Effector CD4-positive, alpha-beta T cell (primary cell): ENCODE data around the gene SLC23A3. TPM values are rescaled to one million over a fixed set of nuclear protein-coding genes. Genes with fewer than 3 reads are reported as not detected.

ENCODE experiments used
- DNase-seq: peaks from one replicate; pipeline ENCODE4 v3.0.0-alpha.2; 2020
- total RNA-seq: gene quantifications from one replicate; lab custom pipeline; 2026; lab: John Stamatoyannopoulos, UW

Gene SLC23A3, protein sequence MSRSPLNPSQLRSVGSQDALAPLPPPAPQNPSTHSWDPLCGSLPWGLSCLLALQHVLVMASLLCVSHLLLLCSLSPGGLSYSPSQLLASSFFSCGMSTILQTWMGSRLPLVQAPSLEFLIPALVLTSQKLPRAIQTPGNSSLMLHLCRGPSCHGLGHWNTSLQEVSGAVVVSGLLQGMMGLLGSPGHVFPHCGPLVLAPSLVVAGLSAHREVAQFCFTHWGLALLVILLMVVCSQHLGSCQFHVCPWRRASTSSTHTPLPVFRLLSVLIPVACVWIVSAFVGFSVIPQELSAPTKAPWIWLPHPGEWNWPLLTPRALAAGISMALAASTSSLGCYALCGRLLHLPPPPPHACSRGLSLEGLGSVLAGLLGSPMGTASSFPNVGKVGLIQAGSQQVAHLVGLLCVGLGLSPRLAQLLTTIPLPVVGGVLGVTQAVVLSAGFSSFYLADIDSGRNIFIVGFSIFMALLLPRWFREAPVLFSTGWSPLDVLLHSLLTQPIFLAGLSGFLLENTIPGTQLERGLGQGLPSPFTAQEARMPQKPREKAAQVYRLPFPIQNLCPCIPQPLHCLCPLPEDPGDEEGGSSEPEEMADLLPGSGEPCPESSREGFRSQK
- not detected for total RNA-seq

DNA sequence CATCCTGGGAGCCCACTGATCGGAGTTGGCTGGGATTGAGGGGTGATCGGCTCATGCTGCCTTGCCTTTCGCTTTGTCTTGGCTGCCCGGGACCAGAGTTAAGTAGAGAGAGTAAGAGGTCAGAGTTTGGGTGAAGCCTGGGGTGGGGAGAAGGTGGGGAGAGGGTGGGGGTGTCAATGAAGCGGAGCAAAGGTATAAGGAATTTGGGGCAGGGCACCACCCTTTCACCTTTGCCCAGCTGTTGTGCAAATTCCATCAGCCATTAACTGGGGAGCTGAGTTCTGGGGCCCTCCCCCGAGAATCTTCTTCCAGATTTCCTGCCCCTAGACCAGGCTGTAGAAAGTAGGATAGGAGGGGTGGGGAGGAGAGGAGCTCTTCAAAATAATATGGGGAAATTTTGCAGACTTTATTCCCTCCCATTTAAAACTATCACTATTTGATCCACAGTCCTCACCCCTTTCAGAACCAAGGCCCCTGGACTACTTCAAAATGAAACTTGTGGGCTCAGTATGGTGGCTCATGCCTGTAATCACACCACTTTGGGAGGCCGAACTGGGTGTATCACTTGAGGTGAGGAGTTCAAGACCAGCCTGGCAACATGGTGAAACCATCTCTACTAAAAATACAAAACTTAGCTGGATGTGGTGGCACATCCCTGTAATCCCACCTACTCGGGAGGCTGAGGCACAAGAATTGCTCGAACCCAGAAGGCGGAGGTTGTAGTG lies at the start of gene SLC23A3:
SLC23A3 (minus strand) TSS at position 100 of the 725 bp plus-strand sequence; CDS start at position 55, 45 bp downstream.
- DNase-seq = no peak

DNA sequence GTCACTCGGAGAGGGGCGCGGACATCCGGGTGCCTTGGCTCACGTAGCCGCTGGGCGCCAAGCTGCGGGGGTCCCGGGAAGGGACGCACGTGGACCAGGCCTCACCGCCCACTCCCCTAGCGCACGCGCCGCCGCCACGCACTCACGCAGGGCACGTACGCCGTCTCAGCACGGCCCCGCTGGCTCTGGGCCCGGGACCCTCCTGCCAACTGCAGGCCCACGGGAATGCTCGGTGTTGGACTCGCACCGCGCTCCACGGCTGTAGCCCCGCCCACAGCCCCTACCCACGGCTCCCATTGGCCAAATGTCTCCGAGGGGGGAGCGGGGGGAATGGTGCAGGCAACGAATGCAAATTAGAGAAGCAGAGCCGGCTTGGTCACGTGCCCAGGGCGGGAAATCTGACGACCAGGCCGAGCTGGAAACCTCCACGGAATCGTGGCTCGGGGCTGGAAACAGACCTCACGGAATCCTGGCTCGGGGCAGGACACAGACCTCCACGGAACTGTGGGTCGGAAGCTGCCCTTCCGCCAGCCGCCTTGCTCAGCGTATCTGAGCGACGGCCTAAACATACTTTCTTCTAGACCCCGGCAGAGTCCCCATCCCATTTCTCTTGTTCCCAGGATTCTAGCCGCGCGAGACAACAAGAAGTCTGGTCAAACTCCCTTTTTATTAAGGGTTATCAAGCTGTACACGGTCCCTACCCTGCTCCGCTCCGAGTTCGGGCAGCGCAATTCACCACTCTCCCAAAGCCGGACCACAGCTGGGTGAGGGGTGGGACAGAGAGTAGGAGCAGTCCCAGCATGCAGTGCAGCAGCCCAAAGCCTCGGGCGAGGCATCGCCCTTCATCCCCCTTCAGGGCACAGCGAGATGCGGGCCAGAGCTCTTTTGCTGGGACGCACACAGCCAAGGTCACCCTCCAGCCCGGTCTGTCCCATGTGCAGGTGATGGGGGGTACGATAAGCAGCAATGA lies 49.2 kb upstream of the SLC23A3 start, which contains the start of gene ABCB6:
ABCB6 (minus strand) TSS at position 227 of the 970 bp plus-strand sequence. CDS start 285 bp downstream, outside the sequence.
- peak; percentile 89 for DNase-seq

DNA sequence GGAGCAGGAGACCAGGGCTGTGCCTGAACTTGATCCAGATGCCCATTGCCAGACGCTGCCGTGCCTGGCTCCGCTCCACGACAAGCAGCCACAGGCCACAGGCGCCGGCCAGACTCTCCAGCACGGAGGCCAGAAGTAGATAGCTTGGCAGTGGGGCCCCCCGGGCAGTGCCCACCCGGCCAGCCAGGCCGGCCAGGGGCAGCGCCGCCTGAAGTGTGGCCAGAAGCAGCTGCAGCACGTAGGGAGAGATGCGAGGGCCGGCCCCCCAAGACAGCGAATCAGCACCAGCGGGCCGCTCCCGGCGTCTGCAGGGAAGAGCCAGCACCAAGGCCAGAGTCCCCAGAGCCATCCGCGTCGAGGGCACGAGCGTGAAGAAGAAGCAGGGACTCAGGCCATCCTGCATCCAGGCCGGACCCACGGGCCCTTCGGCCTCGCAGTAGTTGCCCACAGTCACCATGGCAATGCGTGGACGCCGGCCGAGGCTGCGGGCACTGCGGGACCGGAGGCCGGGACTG lies 48.4 kb upstream of the SLC23A3 start:
- peak; percentile 17 for DNase-seq

DNA sequence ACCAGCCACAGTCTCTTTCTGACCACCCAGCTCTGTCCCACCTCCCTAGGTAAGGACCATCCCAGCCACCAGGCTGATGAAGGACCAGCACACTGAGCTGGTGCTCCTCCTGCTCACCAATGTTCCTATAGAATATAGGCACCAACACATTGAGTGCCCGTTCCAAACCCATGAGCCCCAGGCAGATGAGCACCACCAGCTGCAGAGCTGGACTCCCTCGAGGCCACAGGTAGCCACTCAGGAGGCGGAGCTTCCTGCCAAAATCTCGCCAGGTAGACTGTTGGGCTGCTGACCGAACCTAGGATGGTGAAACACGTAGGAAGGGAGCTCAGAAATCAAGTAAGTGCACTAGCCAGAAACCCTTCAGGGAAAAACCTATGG lies 46.7 kb upstream of the SLC23A3 start:
- no peak for DNase-seq

DNA sequence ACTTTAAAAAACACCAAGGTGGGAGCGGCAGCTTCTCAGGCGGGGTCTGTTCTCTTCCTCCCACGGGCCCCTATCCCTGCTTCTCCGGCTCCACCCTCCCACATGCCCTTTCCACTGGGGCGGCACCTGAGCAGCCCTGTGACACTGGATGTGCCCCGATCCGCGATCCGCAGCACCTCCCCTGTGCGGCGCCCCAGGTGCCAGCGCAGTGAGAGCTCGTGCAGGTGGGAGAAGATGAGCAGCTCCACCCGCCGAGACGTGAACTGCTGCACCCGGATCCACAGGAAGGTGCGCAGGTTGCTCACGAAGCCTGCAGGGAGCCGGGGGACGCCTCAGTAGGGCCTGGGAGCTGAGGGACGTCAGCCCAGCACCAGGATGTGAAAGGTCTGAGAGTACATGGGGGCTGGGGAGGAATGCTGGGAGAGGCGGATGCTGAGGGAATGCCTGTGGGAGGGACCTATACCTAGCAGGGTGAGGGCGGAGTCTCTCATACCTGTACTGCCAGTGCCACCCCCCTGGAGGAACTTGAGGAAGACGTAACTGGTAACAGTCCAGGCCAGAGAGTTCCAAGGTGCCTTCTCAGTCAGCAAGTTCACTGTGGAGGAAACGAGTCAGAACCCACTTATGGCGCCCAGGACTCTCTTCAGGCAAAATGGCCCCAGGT lies 46.2 kb upstream of the SLC23A3 start:
- DNase-seq = no peak

DNA sequence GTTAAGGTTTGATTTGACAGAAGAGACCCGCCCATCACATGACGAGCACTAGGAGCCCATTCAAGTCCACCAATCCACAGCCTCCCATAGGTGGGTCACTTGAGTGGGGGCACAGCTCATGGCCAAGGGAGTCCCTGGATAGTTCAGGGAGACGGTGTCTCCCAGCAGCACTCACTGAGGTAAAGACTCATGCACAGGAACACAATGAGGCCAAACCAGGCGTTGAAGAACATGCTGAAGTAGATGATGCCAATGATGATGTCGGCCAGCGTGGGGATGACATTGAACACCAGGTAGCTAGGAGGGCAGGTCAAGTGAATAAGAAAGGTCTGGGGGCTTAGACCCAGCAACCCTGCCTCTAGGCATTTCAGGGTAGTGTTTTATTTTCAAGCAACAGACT lies 45.0 kb upstream of the SLC23A3 start:
- no peak for DNase-seq

DNA sequence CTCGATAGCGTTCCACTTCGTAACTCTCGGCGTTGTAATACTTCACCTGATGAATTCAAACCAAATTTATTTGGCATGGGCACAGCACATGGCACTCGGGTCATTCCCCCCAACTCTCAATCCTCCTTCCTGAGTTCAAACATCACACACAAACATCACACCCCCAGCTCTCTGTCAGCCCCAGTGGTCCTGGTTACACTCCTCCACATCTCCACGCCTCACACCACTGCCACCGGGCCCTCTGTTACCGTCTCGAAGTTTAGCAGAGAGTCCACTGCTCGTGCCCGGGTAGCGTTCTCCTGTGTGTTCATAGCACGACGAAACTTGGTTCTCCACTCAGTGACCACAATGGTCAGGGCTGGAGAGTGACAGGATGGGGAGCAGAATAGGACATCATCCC lies 44.3 kb upstream of the SLC23A3 start:
- DNase-seq = no peak

DNA sequence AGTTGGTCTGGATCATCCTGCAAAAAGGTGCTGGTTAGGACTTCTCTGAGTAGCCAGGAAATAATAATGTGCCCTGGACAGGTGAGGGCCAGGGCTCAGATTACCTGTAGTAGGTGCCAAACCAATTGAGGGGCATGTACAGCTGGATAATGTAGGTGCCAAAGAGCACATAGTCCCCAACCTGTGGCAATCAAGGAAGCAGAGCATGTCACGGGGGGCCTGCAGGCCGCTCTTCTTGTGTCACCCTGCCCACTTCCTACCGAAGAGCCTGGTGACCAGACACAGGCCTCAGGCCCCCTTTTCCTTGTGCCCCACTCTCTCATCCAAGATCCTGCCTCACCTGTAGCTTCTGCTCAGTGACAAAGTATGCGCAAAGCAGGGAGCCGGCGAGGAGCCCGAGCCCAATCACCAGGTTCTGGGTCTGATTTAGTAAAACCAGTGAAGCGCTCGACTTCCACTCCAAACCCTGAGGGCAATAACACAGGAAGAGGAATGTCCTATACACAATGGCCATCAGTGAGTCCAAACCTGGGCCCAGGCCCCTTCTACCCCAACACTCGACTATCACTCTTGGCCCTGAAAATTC lies 43.8 kb upstream of the SLC23A3 start:
- no peak for DNase-seq

DNA sequence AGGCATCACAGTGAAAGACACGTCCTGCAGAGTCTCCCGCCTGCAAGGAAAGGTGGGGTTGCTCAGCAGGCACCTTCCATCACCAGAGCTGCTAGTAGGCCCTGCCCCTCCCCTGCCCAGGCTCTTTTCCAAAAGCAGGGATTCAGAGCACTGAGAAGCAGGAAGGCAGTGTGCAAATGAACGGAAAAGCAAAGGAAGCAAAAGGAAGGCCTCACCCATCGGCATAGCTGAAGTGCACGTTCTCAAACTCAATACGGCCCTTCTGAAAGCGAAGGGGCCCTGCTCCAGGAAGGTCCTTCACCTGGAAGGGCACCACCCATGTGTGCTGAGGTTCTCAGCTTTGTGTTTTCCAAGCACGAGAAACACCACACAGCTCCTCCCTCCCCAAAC lies 43.2 kb upstream of the SLC23A3 start:
- DNase-seq = no peak

DNA sequence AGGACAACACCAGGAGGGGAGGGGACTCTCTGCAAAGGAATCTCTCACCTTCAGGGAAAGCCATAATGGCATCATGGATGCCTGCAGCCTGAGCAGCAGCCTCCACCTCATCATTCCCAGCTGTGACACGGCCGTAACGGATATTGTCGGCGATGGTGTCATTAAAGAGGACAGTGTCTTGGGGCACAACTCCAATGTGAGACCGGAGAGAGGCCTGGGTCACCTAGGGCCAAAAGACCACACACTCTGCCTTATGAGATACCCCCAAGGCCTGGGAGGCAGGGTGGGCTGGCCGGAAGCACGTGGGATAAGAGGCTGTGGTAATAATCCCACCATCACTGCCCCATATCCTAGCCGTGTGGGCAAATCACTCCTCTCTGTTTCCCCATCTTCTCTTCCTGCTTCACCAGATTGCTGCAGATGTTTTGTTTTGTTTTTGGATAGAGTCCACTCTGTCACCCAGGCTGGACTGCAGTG lies 41.1 kb upstream of the SLC23A3 start:
- no peak for DNase-seq

DNA sequence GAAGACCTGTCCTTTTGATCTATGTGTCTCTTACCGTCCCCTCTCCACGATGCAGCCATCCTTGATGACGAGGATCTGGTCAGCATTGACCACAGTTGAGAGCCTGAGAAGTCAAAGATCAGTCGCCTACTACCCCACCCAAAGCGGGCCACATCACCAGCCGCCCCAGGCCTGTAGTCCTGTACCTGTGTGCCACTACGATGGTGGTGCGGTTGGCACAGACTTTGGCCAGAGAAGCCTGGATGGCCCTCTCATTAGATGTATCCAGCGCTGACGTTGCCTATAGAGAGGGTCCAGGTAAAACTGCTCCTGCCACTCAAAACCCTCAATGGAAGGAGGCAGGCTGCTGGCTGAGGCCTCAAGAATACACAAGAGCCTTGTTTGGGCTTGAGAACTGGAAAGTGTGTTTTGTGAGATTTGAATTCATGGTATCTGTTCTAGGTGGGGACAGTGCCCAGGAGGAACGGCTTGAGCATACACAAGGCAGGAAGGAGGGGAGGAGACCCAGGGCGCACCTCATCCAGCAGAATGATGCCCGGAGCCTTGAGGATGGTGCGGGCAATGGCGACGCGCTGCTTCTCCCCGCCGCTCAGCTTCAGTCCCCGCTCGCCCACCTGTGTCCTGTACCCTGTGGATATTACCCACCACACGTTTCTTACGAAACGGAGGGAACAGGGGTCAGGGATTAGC lies 40.5 kb upstream of the SLC23A3 start:
- no peak for DNase-seq

DNA sequence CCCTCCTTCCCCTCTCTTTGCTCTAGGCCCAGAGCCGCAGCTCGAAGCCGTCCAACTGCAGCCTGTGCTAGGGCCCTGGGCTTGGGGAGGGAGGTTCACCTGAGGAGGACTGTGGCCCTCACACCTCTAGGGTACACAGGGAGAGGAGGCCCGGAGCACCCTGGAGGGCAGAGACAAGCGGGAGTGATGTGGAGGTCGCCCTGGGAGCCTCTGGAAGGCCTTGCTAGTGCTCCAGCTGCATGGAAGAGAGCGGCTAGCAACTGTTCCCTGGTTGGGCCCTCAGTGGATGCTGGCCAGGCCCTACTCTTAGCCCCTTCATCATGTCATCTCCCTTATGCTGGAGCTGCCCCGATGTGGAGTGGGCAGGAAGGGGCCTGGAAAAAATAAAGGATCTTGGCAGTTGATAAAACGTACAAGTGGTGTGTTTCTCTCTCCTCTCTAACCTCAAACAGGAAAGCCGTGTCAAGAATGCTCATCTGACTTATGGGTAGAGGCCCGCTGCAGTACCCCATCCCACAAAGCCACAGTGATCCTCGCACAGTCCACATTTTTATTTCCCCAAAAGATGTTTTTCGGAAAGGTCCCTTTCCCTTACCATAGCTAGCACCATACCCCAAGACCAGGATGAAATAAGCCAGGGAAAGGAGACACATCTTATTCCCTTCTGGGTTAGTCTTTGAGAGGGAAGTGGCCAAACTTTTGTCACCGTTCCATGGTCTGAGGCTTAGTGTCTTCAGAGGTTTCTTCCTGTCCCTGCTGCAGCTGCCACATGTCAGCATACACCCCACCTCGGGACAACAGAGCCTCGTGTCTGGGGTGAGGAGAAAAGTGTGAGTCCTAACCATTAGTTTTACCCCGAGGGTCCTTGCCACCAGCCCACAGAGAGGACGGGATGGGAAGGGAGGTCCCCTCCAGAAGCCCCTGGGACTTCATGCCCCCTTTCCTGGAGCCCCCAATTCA lies 39.7 kb upstream of the SLC23A3 start:
- no peak for DNase-seq

DNA sequence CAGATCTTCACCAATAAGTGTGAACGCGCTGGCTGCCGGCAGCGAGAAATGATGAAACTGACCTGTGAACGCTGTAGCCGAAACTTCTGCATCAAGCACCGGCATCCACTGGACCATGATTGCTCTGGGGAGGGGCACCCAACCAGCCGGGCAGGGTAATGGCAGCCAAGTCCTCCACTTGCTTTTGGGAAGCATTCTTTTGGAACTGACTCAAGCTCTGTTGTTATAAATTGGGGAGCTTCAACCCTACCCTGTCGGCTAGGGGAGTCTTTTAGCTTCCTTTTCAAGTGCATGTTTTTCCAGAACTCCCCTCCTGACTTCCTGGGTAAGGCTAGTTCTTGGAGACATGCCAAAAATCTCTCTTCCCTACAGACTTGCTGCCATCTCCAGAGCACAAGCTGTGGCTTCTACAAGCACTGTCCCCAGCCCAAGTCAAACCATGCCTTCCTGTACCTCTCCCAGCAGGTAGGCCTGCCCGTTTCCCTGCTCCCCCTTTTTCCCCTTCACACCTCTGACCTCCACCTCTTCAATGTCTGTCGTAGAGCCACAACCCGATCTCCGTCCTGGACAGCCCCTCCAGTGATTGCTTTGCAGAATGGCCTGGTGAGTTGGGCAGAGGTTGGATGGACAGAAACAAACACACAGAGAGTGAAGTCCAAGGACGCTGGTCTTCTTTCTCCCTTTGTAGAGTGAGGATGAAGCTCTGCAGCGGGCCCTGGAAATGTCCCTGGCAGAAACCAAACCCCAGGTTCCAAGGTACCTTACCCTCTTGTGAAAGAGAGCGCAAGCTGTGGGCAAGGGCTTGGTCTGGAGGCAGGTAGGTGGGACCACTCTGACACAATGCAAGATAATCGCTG lies 38.3 kb upstream of the SLC23A3 start:
- DNase-seq = no peak

DNA sequence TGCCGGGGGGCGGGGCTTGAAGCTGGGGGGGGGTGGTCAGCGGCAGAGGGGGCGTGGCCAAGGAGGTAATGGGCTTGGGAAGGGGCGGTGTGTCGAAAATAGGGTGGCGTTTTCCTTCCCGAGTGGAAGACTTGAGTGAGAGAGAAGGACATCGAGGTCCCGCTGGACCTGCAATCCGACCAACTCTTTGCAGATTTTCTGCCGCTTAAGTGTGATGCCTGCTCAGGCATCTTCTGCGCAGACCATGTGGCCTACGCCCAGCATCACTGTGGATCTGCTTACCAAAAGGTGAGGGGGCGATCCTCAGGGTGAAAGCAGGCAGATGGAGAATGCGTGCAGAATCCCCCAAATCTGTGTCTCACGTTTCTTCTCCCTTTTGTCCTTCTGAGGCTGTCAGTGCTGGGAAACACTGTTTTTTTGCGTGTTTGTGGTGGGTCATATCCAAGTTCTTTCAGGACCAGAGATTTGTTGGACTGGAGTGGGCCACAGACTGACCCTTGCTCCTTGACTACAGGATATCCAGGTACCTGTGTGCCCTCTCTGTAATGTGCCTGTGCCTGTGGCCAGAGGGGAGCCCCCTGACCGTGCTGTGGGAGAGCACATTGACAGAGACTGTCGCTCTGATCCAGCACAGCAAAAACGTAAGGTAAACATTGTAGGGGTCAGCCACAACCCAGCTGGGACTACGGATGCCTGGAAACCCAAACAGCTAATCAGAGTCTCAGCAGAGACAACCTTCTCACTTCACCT lies 37.5 kb upstream of the SLC23A3 start:
- DNase-seq = no peak

DNA sequence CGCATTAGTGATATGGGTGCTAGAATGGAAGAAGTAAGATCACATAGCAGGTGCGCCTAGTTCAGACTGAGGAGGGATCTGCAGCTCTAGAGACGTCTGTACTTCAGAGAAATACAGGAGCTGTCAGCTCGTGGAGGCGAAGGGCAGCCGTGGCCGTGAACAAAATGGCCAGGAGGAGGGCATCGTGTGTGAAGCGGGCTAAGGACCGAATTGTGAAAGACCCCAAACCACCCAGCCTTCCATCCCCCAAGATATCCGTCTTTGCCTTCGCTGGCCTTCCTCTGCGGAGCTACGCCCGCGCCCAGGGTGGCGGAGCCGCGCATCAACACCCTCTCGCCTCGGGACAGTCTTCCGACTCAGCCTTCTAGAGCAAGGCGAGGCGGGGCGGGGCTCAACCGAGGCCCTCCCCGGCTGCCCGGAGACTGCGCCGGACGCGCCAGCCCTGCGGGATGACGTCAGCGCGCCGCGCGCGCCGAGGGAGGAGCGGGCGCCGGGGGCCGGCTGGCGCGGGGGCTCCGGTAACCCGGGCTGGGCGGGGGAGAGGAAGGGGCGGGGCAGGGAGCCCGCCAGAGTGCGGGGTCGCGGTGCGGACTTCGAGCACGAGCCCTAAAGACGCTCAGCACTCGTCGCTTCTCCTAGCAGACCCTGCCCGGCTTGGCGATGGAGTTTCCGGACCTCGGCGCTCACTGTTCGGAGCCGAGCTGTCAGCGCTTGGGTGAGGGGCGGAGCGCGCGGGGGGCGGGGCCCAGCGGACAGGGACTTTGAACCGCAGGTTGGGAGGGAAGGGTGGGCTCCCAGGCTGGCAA lies 36.7 kb upstream of the SLC23A3 start, which contains the start of gene ZFAND2B:
ZFAND2B (plus strand) TSS at position 455 of the 806 bp plus-strand sequence; CDS start at position 661, 206 bp downstream.
- DNase-seq = peak; percentile 94

DNA sequence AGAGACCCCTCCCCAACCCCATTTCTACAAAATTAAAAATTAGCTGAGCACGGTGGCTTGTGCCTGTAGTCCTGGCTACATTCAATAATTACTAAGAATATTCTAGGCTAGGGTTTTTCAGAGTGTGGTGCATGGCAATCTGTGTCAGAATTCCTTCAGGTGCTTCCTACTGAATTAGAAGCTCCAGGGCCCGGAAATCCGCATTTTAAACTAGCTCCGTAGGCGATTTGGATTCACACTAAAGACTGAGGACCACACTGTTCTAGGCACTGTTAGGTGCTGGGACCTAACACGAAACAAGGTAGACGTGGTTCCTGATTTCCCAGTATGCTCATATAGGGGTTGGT lies 36.1 kb upstream of the SLC23A3 start:
- no peak for DNase-seq

DNA sequence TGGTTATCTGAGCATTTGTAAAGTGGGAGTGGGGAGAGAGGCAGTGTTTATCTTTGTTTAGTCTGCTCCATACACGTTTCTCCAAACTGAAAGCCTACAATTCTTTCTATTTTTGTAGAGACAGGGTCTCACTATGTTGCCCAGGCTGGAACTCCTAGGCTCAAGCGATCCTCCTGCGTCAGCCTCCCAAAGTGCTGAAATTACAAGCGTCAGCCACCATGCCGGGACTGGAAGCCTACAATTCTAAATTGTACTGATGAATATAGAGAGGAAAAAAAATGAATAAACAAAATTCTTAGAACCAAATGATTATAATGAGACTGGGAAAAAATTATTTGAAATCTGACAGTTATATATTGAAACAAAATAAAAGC lies 35.3 kb upstream of the SLC23A3 start:
- DNase-seq = no peak
